HepG2 (cell line): ENCODE data around the gene BICDL1. TPM values are rescaled to one million over a fixed set of nuclear protein-coding genes. Genes with fewer than 3 reads are reported as not detected.

Source experiments
- ATAC-seq: fragments of 200-7000 bp; cut with Tn5 transposase; 3 replicates; pipeline ENCODE4 v1.9.1; 2020; ENCODE audit warnings: mild to moderate bottlenecking, moderate library complexity
- BruUV-seq: library from RNA; stranded (reverse); fragments of 400-500 nt; replicated peaks from 2 replicates; lab custom pipeline; 2021; lab: Mats Ljungman, UMichigan
- CTCF ChIA-PET: fragments of 300-600 bp; formaldehyde crosslinking; extraction: SDS; loops from one replicate; lab custom pipeline; 2021; ENCODE audit warnings: low total read pairs, inconsistent platforms, low intra/inter-chr PET ratio; lab: Yijun Ruan, JAX
- POLR2A ChIA-PET: fragments of 350-600 bp; sonication (Branson Sonifier 250); formaldehyde crosslinking; loops from one replicate; lab custom pipeline; 2020; ENCODE audit warnings: antibody characterized with exemption, inconsistent platforms; lab: Yijun Ruan, JAX
- DNase-seq: peaks from one replicate; pipeline ENCODE4 v3.0.0-alpha.2; 2015; ENCODE audit warnings: low spot score
- FAIRE-seq: peaks from 3 replicates; lab custom pipeline; 2011; peaks lifted over from hg19 to GRCh38; lab: Jason Lieb, UNC
- H2AFZ ChIP-seq: one replicate; pipeline ENCODE4 v1.6.1; 2011; ENCODE audit warnings: low read length, inconsistent platforms
- H3K27ac ChIP-seq: fragments of 300-600 bp; 3 replicates; pipeline ENCODE4 v1.8.0; 2011; ENCODE audit warnings: mixed run types, mild to moderate bottlenecking, mixed read lengths, low read length, inconsistent platforms; ENCODE audit not compliant: insufficient read depth; ENCODE audit errors: extremely low read length
- H3K27me3 ChIP-seq, 2 experiments: fragments of 200-600 bp in 1 of 2; 2 replicates in 1 of 2; 3 replicates in 1 of 2; pipeline versions ENCODE4 v1.6.0 to v1.8.0; 2011; ENCODE audit warnings: low read length in 2 of 2, mild to moderate bottlenecking in 2 of 2, moderate library complexity in 2 of 2, inconsistent platforms in 1 of 2; ENCODE audit not compliant: insufficient read depth in 2 of 2, control insufficient read depth in 1 of 2
- H3K36me3 ChIP-seq, 2 experiments: fragments of 200-600 bp in 1 of 2; replicated peaks in 1 of 2; 2 replicates in 1 of 2; 3 replicates in 1 of 2; pipeline versions ENCODE4 v1.5.1 to v1.8.0; 2011; ENCODE audit warnings: low read length in 2 of 2, inconsistent platforms in 1 of 2; ENCODE audit not compliant: insufficient read depth in 2 of 2, control insufficient read depth in 1 of 2
- H3K4me1 ChIP-seq: 2 replicates; pipeline ENCODE4 v1.5.1; 2012; ENCODE audit warnings: low read length, inconsistent platforms; ENCODE audit not compliant: insufficient read depth
- H3K4me2 ChIP-seq: 2 replicates; pipeline ENCODE4 v1.6.0; 2011; ENCODE audit warnings: low read depth, low read length, inconsistent platforms
- H3K4me3 ChIP-seq, 3 experiments: fragments of 200-600 bp in 1 of 3; sonication (generic), shearing (Covaris generic) in 1 of 3; replicated peaks in 1 of 3; 2 replicates each; pipeline ENCODE4 v1.5.1; 2011 to 2016; ENCODE audit warnings: low read length in 3 of 3, inconsistent platforms in 2 of 3, low read depth in 2 of 3, mild to moderate bottlenecking in 2 of 3, control low read depth in 1 of 3, mixed read lengths in 1 of 3; ENCODE audit not compliant: insufficient read depth in 1 of 3
- H3K79me2 ChIP-seq: one replicate; pipeline ENCODE4 v1.6.1; 2011; ENCODE audit warnings: low read length, inconsistent platforms; ENCODE audit not compliant: insufficient read depth
- H3K9ac ChIP-seq: 2 replicates; pipeline ENCODE4 v1.6.0; 2011; ENCODE audit warnings: mild to moderate bottlenecking, low read depth, low read length, inconsistent platforms; ENCODE audit not compliant: insufficient read depth
- H3K9me3 ChIP-seq: 2 replicates; pipeline ENCODE4 v1.5.1; 2012; ENCODE audit warnings: mild to moderate bottlenecking, low read length
- H4K20me1 ChIP-seq: 2 replicates; pipeline ENCODE4 v1.6.0; 2011; ENCODE audit warnings: inconsistent platforms, mild to moderate bottlenecking, low read length, moderate library complexity; ENCODE audit not compliant: insufficient read depth
- FOSL2 ChIP-seq: sonication (generic); formaldehyde crosslinking; IDR thresholded peaks from 2 replicates; pipeline ENCODE4 v1.4.0; 2020; ENCODE audit warnings: missing genetic modification reagents
- JUNB ChIP-seq: sonication (generic); formaldehyde crosslinking; IDR thresholded peaks from 2 replicates; pipeline ENCODE4 v1.8.0; 2022; ENCODE audit warnings: missing genetic modification reagents, mild to moderate bottlenecking, borderline replicate concordance
- ZNF720 ChIP-seq: sonication (generic); formaldehyde crosslinking; IDR thresholded peaks from 2 replicates; pipeline ENCODE4 v1.4.0; 2020; ENCODE audit warnings: missing genetic modification reagents
- ZNF839 ChIP-seq: sonication (generic); formaldehyde crosslinking; IDR thresholded peaks from 2 replicates; pipeline ENCODE4 v1.4.0; 2020; ENCODE audit warnings: missing genetic modification reagents, mild to moderate bottlenecking, borderline replicate concordance
- WGBS: methylation state at CpG from one replicate; pipeline ENCODE4 v1.1.6; 2017; ENCODE audit warnings: low lambda C conversion rate; 5-methylcytosine and 5-hydroxymethylcytosine counted together
- in situ Hi-C: cut with HindIII; loops from 2 replicates; pipeline ENCODE4 v1.10.0; 2017; ENCODE audit warnings: low pct_unique_long_range_greater_than_20kb; ENCODE audit not compliant: extremely low pct_ligation_motif_present
- intact Hi-C: fragments of 100-400 bp; cut with micrococcal nuclease; formaldehyde crosslinking; loops from one replicate; pipeline ENCODE4 v1.10.0; 2022; ENCODE audit not compliant: unreplicated experiment
- polyA plus RNA-seq, 8 experiments: library from polyadenylated mRNA; depleted of rRNA in 3 of 8; stranded (reverse) in 7 of 8; unstranded in 1 of 8; fragments of >200 nt; fragmentation: Illumina TruSeq in 4 of 8; extraction: Trizol in 4 of 8; gene quantifications; 2 replicates each; pipeline versions ENCODE4 v1.2.1 to v1.2.3, GENCODE V29; 2011 to 2016; ENCODE audit warnings: low read depth in 4 of 8, missing spikeins in 1 of 8, mixed read lengths in 1 of 8; ENCODE audit not compliant: insufficient read depth in 1 of 8
- total RNA-seq, 5 experiments: library from RNA; depleted of rRNA; stranded (reverse); fragments of >200 nt; fragmentation: Illumina TruSeq; extraction: Trizol; gene quantifications; 2 replicates each; pipeline ENCODE4 v1.2.3, GENCODE V29; 2016; ENCODE audit warnings: low read depth in 1 of 5
- TF ChIP-seq, protein P1 (sequence below): sonication (generic); formaldehyde crosslinking; IDR thresholded peaks from 2 replicates; pipeline ENCODE4 v1.5.0; 2020; ENCODE audit warnings: missing genetic modification reagents
- TF ChIP-seq, protein P2 (sequence below): sonication (generic); formaldehyde crosslinking; IDR thresholded peaks from 2 replicates; pipeline ENCODE4 v1.5.1; 2020; ENCODE audit warnings: missing genetic modification reagents, mild to moderate bottlenecking, borderline replicate concordance

The BICDL1 gene
- total and polyA plus RNA-seq, 2 of the 13 experiments (the other 11 are each of a cell fraction or from before 2014, with no cell fraction given) = 3.6 to 9.7 TPM

DNA sequence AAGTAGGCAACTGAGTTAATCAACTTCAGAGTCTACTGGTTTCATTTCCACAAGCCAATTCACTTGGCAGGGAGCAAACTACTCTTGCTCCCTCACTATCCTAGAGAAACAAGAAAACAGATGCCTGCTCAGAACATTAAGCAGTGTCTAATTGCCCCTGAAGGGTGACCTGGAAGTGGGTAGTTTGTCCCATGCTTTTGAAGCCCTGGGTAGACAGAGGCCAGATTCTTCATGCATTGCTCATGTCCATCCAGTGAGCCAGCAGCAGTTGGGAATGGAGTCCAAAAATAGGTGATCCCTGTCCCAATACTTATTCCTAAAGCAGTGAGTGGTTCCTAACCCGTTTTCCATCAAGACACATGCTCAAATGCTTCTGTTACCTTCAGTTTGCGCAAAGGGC, 48.8 kb downstream of the BICDL1 start:
- H2AFZ ChIP-seq = peak overlapping the region; percentile 40
- no peaks in the 10 kb centered on the region for H3K9me3 ChIP-seq
- no peaks in the 10 kb centered on the region for H4K20me1 ChIP-seq
- H3K4me2 ChIP-seq = no peak overlapping the region
- ChIA-PET CTCF (no interaction called here), POLR2A (no interaction called here)
- no peaks in the 10 kb centered on the region for H3K79me2 ChIP-seq
- peaks cover 48% of the 10 kb centered on the region for H3K4me1 ChIP-seq
- BruUV-seq = no TSS peak
- no peak overlapping the region for H3K27ac ChIP-seq
- H3K36me3 ChIP-seq = no peaks in the 10 kb centered on the region
- intact Hi-C loops (no loop called here), in situ Hi-C loops (no loop called here)
- no peak overlapping the region for H3K4me3 ChIP-seq
- FAIRE-seq (no peak), ATAC-seq (no peak), DNase-seq (no peak)
- TF ChIP-seq ZNF720 (CRISPR knock-in tag) (no peak), ZNF839 (CRISPR knock-in tag) (no peak), FOSL2 (0 out of 2 replicates have a peak, but pooled peaks have one; percentile 11)
- TF ChIP-seq, protein P1, sequence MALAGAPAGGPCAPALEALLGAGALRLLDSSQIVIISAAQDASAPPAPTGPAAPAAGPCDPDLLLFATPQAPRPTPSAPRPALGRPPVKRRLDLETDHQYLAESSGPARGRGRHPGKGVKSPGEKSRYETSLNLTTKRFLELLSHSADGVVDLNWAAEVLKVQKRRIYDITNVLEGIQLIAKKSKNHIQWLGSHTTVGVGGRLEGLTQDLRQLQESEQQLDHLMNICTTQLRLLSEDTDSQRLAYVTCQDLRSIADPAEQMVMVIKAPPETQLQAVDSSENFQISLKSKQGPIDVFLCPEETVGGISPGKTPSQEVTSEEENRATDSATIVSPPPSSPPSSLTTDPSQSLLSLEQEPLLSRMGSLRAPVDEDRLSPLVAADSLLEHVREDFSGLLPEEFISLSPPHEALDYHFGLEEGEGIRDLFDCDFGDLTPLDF (CRISPR knock-in tag) = no peak
- H3K27me3 ChIP-seq = no peaks in the 10 kb centered on the region; a peak in 1 of 5 replicates
- 80% methylated on average over 2 of the region's 2 CpGs for WGBS
- no peak overlapping the region for H3K9ac ChIP-seq

DNA sequence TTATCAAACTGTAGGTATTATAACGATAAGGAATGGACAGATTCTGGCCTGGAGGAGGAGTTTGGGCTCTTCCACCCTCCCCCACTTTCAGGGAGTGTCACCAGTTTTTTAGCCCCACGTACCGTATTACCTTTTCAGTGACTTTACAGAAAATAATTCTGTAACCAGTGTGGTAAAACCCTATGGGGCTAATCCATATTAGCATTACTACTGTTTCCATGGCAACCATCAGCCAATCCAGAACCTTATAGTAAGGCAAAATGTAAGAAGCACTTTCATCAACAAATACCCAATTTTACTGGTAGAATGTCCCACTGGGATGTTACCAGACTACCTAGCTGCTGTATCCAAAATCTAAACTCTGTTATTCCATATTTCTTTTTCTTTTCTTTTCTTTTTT, 50.7 kb downstream of the BICDL1 start:
- intact Hi-C loops = loop anchor here (5.0 kb wide), 1 partner anchor 38 kb away; no protein-coding TSS in a partner anchor
- in situ Hi-C loops = no loop called here
- Histone ChIP-seq H3K36me3 (no peaks in the 10 kb centered on the region), H4K20me1 (no peaks in the 10 kb centered on the region), H3K4me2 (no peak overlapping the region), H3K79me2 (no peaks in the 10 kb centered on the region), H3K9ac (no peak overlapping the region), H3K4me3 (no peak overlapping the region), H3K27ac (no peak overlapping the region), H3K9me3 (no peaks in the 10 kb centered on the region), H3K4me1 (peaks cover 56% of the 10 kb centered on the region), H2AFZ (no peak overlapping the region), H3K27me3 (no peaks in the 10 kb centered on the region; a peak in 1 of 5 replicates)
- WGBS = 99% methylated on average over 3 of the region's 3 CpGs
- ChIA-PET CTCF (no interaction called here), POLR2A (no interaction called here)
- ATAC-seq = no peak
- no peak for FAIRE-seq
- no TSS peak for BruUV-seq
- DNase-seq = no peak
- TF ChIP-seq, protein P2, sequence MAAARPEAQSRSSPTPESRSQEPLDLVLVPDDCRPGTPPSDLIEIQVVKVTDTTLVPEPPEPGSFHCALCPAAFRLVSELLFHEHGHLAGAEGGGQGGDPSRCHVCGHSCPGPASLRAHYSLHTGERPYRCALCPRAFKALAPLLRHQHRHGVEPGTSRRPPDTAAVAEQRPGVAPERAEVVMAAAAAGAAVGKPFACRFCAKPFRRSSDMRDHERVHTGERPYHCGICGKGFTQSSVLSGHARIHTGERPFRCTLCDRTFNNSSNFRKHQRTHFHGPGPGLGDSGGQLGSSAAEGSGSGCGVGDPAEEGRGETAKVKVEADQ (CRISPR knock-in tag) = no peak
- TF ChIP-seq JUNB (CRISPR knock-in tag) = no peak
